IPS-11a (cell line): Measurements from ENCODE around the gene CDC42BPG.

Source experiments
- H3K4me3 ChIP-seq: one replicate; pipeline ENCODE4 v1.5.1; 2013; ENCODE audit warnings: low read depth, low read length, control low read depth

CDC42BPG gene

DNA sequence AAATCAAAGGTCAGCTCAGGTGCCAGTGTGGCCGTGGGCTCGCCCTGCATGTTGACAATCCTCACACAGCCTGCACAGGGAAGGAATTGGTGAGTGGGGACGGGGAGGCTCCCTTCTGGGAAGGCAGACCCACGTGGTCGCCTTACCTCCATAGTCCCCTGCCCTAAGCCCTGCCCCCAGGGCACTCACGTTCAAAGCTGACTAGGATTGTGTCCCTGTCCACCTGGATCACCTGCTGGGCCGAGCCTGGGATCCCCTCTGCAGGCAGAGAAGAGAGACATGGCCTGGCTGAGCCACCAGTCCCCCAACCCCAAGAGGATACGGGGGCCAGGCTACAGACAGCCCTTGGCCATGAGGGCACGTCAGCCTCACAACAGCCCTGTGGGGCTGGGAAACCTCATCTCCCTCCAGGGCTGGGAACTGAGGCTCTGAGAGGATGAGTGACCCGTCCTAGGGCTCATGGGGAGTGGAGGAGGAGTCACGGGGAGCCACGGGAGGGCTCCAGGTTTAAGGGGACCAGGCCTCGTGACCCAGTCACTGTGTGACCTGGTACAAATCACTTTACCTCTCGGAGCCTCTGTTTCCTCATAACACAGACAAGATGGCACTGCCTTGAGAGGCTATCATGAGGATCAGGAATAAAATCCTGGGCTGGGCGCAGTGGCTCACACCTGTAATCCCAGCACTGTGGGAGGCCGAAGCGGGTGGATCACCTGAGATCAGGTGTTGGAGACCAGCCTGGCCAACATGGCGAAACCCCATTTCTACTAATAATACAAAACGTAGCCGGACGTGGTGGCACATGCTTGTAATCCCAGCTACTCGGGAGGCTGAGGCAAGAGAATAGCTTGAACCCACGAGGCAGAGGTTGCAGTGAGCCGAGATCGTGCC is 54.0 kb downstream of the CDC42BPG start:
- H3K4me3 ChIP-seq, result no peak overlapping the region

GRCh38 chr11:64789331-64790204 is 54.9 kb downstream of the CDC42BPG start:
- no peak overlapping the region for H3K4me3 ChIP-seq

DNA sequence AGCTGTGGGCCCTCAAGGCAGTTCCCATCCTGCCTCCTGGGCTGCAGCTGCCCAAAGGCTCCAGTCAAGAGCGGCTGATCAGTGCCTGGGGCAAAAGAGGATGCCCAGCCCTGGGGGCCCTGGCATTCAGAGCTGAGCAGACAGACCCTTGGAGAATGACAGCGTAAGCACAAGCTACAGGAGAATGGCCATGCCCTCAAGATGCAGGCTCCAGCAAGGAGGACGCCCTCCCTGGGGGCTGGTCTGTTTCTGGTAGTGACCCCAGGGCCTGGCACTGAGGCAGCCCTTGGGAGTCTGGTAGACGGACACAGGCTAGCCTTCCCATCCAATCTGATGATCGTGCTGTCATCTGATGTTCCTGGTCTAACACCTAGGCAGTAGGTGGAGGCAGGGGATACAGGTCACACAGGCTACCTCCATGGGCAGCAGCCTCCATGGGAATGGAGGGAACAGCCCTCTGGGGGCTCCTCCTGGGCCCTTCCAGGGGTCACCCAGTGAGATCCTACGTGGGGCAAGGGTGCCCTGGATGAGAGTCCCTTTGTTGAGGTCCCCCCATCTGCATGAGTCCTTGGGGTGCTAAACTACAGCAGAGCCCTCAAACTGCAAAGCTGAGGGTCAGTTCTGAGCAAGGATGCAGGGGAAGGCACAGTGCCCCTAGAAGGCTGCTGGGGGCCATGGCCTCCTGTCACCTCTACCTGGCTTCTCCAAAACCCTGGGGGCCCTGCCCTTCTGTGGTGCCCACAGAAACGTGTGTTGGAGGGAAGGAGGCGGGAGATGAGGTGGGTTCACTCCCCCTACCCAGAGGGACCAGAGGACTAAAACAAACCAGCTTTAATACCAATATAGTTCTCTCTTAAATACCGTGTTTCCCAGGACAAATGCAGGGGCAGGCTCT is 55.9 kb downstream of the CDC42BPG start:
- no peak overlapping the region for H3K4me3 ChIP-seq

GRCh38 chr11:64787526-64788320 is 56.7 kb downstream of the CDC42BPG start:
- H3K4me3 ChIP-seq, result no peak overlapping the region

DNA sequence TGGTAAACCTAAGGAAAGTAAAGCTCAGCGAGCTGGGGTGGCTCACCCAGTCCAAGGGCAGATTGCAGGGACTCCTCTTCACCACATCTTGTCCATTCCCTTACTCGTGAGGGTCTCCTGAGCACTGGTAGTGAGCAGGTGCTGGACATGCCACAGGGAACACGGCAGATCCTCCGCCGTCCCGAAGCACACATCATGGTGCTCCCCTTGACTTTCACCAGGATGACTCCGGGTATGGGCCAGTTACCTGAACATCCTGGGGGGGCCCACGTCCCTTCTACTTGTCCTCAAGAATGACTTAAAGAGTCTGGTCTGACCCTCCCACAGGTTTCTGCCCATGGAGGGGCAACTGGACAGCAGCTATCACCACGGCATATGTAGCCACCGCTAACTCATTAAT is 58.1 kb downstream of the CDC42BPG start:
- H3K4me3 ChIP-seq, result no peak overlapping the region

GRCh38 chr11:64784813-64785581 is 59.5 kb downstream of the CDC42BPG start:
- H3K4me3 ChIP-seq, result no peak overlapping the region

DNA sequence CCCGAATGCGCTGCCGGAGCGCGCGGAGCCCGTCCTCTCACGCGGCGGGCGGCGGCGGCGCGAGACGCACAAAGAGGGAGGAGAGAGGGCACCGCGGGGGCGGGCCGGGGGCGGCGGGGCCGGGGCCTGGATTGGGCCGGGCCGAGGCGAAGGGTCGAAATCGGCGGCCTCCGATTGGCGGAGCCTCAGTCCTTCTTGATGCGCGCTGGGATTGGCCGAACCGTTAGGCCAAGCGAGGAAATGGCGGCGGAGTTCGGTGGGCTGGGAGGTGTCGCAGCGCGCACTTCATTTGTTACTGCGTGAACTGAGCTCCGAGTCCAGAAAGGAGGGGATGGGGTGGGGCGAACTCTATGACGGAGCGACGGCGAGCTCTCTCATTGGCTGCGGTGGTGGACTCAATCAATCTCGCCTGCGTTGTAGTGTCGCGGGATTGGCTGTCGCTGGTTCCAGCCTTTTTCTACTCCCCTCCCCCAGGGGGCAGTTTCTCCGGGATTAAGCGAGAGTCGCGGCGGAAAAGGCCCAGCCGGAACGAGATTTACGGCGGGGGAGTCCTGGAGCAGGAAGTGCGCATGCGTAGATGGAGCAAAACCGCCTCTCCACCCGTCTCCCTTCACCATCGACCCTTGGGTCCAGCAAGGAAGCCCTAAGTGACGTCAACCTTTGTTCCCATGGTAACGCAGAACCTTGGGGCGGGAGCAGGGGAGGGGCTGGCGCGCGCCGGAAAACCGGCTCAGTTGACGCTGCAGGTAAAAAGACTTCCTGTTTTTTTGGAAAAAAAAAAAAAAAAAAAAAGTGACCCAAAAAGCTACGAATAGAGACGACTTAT is 65.8 kb downstream of the CDC42BPG start, which contains the start of gene SF1:
Gene SF1, minus strand, starts transcription at position 70 of the 826 bp plus-strand sequence. CDS start 150 bp downstream, outside the sequence.
- peak within 1 kb of the TSS; percentile 95 for H3K4me3 ChIP-seq

DNA sequence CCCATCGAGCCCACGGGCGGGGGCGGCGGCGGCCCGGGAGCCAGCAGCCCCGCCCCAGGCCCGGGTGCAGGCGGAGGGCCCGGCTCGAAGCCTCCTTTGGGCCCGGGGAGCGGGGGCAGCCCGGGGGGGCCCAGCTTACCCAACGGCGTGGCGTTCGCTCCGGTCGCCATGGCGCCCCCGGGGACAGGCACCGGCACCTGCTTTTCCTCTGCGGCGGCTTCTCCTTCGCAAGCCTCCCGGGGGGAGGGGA is 66.3 kb downstream of the CDC42BPG start:
- peak overlapping the region; percentile 95 for H3K4me3 ChIP-seq

GRCh38 chr11:64777449-64778222 is 66.8 kb downstream of the CDC42BPG start:
- H3K4me3 ChIP-seq, result peak overlapping the region; percentile 95

DNA sequence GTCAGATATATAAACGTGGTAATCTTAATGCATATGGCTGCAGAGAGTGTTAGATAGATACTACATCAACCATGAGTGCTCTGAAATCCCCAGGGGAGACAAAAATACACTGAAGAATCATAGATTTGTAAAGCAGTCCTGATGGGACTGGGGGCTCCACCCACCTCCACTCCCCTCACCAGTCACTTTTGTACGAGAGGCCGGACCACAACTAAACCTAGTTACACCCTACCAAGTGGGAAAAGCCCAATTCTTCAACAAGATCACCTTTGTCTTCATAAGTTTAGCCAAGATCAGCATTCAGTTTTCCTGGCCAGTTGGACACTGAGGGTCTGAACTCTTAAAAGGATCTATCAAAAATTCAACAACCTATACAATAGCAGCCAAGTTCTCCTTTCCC is 67.6 kb downstream of the CDC42BPG start:
- peak overlapping the region; percentile 95 for H3K4me3 ChIP-seq

DNA sequence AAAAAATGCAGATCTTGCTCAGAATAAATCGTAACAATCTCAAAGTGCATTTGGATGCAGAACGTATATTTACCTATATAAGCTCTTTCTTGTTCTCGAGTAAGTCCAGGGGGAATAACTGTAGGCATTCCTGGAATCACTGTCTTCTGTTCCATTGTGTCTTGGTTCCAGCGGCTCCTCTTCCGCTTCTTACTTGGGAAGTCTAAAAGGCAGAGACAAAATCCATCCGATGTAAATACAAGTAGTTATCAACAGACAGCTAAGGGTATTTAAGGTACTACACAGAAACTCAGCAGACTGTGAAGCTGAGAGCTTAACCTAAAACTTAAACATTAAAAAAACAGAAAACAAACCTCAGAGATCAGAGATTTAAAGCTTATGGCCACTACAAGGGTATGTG is 68.0 kb downstream of the CDC42BPG start:
- H3K4me3 ChIP-seq, result no peak overlapping the region

GRCh38 chr11:64774144-64774543 is 70.3 kb downstream of the CDC42BPG start:
- no peak overlapping the region for H3K4me3 ChIP-seq
